Activated naive CD8-positive, alpha-beta T cell treated with anti-CD3 and anti-CD28 coated beads for 36 hours (primary cell): ENCODE data around the gene SPATC1L. TPM values are rescaled to one million over a fixed set of nuclear protein-coding genes. Genes with fewer than 3 reads are reported as not detected.

Source experiments
- DNase-seq: peaks from one replicate; pipeline ENCODE4 v3.0.0; 2021
- H3K27ac Mint-ChIP-seq: one replicate; pipeline ENCODE4 v1.8.0; 2022; ENCODE audit warnings: mild to moderate bottlenecking, moderate library complexity, mixed read lengths
- H3K27me3 Mint-ChIP-seq: one replicate; pipeline ENCODE4 v1.8.0; 2022; ENCODE audit warnings: mild to moderate bottlenecking, mixed read lengths
- H3K36me3 Mint-ChIP-seq: one replicate; pipeline ENCODE4 v1.8.0; 2021; ENCODE audit warnings: mild to moderate bottlenecking, mixed read lengths
- H3K4me1 Mint-ChIP-seq: one replicate; pipeline ENCODE4 v1.8.0; 2021; ENCODE audit warnings: mixed read lengths
- H3K4me3 Mint-ChIP-seq: one replicate; pipeline ENCODE4 v1.8.0; 2022; ENCODE audit warnings: mild to moderate bottlenecking, moderate library complexity, mixed read lengths
- H3K9me3 Mint-ChIP-seq: one replicate; pipeline ENCODE4 v1.8.0; 2022; ENCODE audit warnings: mixed read lengths
- total RNA-seq, 2 experiments: library from RNA; stranded (reverse); gene quantifications; one replicate each; pipeline ENCODE4 v1.2.3, GENCODE V29; 2021

SPATC1L gene
- total RNA-seq, 2 experiments from 2014 or later = 6.3 to 6.9 TPM

GRCh38 chr21:46114963-46115362 is 69.3 kb downstream of the SPATC1L start:
- Mint-ChIP-seq H3K9me3 (no peaks in the 10 kb centered on the region), H3K36me3 (peaks cover 10% of the 10 kb centered on the region), H3K27ac (no peak overlapping the region), H3K27me3 (no peaks in the 10 kb centered on the region), H3K4me3 (no peak overlapping the region), H3K4me1 (no peaks in the 10 kb centered on the region)
- no peak for DNase-seq

DNA sequence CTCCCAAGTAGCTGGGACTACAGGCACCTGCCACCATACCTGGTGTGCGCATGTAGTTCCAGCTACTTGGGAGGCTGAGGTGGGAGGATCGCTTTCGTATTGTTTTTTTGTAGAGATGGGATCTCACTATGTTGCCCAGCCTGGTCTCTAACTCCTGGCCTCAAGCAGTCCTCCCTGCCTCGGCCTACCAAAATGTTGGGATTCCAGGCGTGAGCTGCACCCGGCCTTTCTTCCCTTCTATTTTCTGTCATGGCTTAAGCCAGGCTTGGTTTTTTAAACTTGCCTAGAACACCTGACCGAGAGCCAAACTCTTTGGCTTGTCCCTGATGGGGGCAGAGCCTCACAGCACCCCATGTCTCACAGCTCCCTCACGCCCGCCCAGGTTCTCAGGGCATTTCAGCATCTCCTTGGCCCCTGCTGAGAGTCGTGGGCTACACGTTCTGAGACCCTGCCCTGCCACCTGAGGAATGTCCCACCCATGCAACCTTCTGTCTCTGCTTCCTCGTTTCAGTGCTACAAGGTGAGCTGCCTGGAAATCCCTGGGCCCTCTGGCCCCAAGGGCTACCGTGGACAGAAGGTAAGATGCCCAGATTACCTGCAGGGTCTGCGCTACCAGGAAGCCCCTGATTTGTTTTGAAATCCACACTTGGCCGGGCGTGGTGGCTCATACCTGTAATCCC is 70.6 kb downstream of the SPATC1L start:
- H3K27me3 Mint-ChIP-seq = no peaks in the 10 kb centered on the region
- H3K4me1 Mint-ChIP-seq = no peaks in the 10 kb centered on the region
- no peak overlapping the region for H3K4me3 Mint-ChIP-seq
- no peak overlapping the region for H3K27ac Mint-ChIP-seq
- peaks cover 10% of the 10 kb centered on the region for H3K36me3 Mint-ChIP-seq
- no peaks in the 10 kb centered on the region for H3K9me3 Mint-ChIP-seq
- no peak for DNase-seq

- Mint-ChIP-seq H3K9me3 (peaks cover 4% of the 10 kb centered on the region), H3K27ac (no peak overlapping the region), H3K36me3 (peaks cover 15% of the 10 kb centered on the region), H3K27me3 (no peaks in the 10 kb centered on the region), H3K4me3 (no peak overlapping the region), H3K4me1 (no peaks in the 10 kb centered on the region)
- DNase-seq = no peak
Observed at GRCh38 chr21:46112725-46113215, 71.5 kb downstream of the SPATC1L start.

DNA sequence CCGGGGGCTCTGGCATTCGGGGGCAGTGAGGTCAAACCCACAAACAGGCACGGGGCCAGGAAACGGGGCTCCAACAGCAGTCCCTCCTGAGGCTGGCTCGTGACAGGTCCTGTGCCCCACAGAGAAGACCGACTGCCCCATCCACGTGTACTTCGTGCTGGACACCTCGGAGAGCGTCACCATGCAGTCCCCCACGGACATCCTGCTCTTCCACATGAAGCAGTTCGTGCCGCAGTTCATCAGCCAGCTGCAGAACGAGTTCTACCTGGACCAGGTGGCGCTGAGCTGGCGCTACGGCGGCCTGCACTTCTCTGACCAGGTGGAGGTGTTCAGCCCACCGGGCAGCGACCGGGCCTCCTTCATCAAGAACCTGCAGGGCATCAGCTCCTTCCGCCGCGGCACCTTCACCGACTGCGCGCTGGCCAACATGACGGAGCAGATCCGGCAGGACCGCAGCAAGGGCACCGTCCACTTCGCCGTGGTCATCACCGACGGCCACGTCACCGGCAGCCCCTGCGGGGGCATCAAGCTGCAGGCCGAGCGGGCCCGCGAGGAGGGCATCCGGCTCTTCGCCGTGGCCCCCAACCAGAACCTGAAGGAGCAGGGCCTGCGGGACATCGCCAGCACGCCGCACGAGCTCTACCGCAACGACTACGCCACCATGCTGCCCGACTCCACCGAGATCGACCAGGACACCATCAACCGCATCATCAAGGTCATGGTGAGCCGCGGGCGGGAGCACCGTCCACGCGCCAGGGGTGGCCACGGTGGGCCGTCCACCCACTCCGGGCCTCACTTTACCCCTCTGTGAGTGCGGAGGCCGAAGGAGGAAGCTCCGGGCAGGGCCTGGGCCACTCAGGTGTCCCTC is 72.2 kb downstream of the SPATC1L start:
- DNase-seq = no peak
- no peak overlapping the region for H3K27ac Mint-ChIP-seq
- no peaks in the 10 kb centered on the region for H3K4me1 Mint-ChIP-seq
- H3K27me3 Mint-ChIP-seq = no peaks in the 10 kb centered on the region
- peaks cover 9% of the 10 kb centered on the region for H3K9me3 Mint-ChIP-seq
- peaks cover 18% of the 10 kb centered on the region for H3K36me3 Mint-ChIP-seq
- no peak overlapping the region for H3K4me3 Mint-ChIP-seq

DNA sequence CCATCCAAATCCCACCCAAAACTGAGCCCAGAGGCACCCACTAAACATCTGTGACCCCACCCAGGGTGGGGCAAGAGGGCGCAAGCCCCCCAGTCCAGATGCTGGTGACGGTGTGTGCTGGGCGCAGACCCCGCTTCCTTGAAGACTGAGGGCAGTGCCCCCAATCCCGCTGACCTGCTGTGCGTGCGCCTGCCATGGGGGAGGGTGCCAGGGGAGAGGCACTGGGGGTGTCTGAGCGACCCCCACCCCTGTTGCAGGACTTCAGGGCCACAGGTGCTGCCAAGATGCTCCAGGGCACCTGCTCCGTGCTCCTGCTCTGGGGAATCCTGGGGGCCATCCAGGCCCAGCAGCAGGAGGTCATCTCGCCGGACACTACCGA is 73.1 kb downstream of the SPATC1L start:
- H3K4me3 Mint-ChIP-seq = no peak overlapping the region
- no peak overlapping the region for H3K27ac Mint-ChIP-seq
- no peak for DNase-seq
- H3K27me3 Mint-ChIP-seq = no peaks in the 10 kb centered on the region
- H3K36me3 Mint-ChIP-seq = peaks cover 18% of the 10 kb centered on the region
- no peaks in the 10 kb centered on the region for H3K4me1 Mint-ChIP-seq
- peaks cover 11% of the 10 kb centered on the region for H3K9me3 Mint-ChIP-seq

Other genes with a start within 250 kb of the SPATC1L start
- 1 to 10 TPM; 4.3 to 5.2 TPM for gene COL6A1, start 202.7 kb downstream of the SPATC1L start, total RNA-seq
- gene COL6A2, start 86.3 kb downstream of the SPATC1L start, total RNA-seq = 10 to 100 TPM; 16.0 to 16.5 TPM
- under 1 TPM in 1 of 2 experiments, not detected in 1; 0.43 TPM for gene FTCD, start 28.9 kb downstream of the SPATC1L start, total RNA-seq
- gene LSS, start 44.3 kb upstream of the SPATC1L start, total RNA-seq = 10 to 100 TPM; 15.8 to 16.7 TPM
- 100 to 1,000 TPM; 112 to 117 TPM for gene MCM3AP, start 101.2 kb upstream of the SPATC1L start, total RNA-seq
- 10 to 100 TPM; 12.1 to 14.3 TPM for gene YBEY, start 101.9 kb upstream of the SPATC1L start, total RNA-seq
- 10 to 100 TPM; 16.5 to 17.0 TPM for gene C21orf58, start 139.4 kb upstream of the SPATC1L start, total RNA-seq
- gene PCNT, start 139.7 kb upstream of the SPATC1L start, total RNA-seq = 10 to 100 TPM; 49.4 to 53.4 TPM